Liver (tissue), 9 donors: ENCODE measurements around the gene UTP25. TPM values are rescaled to one million over a fixed set of nuclear protein-coding genes. Genes with fewer than 3 reads are reported as not detected.

Experiments used
- DNase-seq: peaks from one replicate; pipeline ENCODE4 v3.0.0-alpha.2; 2017; ENCODE audit warnings: low spot score
- H3K27ac ChIP-seq, 2 donors: one replicate each; pipeline ENCODE4 v1.7.0; 2013; ENCODE audit warnings: inconsistent platforms in 2 of 2, low read length in 2 of 2, control low read depth in 1 of 2, low read depth in 1 of 2, mild to moderate bottlenecking in 1 of 2
- H3K27me3 ChIP-seq, 4 donors: one replicate each; pipeline versions ENCODE4 v1.6.1 to v1.7.0; 2013; ENCODE audit warnings: low read length in 3 of 4, inconsistent platforms in 1 of 4, mild to moderate bottlenecking in 1 of 4, moderate library complexity in 1 of 4; ENCODE audit not compliant: control insufficient read depth in 4 of 4, insufficient read depth in 4 of 4
- H3K36me3 ChIP-seq, 4 donors: one replicate each; pipeline versions ENCODE4 v1.6.1 to v1.7.0; 2013; ENCODE audit warnings: low read length in 3 of 4, mild to moderate bottlenecking in 3 of 4, low read depth in 1 of 4, moderate library complexity in 1 of 4; ENCODE audit not compliant: control insufficient read depth in 4 of 4, insufficient read depth in 3 of 4
- H3K4me1 ChIP-seq, 4 donors: one replicate each; pipeline versions ENCODE4 v1.6.1 to v1.7.0; 2013; ENCODE audit warnings: low read length in 3 of 4, mild to moderate bottlenecking in 3 of 4, moderate library complexity in 1 of 4; ENCODE audit not compliant: control insufficient read depth in 4 of 4, insufficient read depth in 4 of 4
- H3K4me3 ChIP-seq, 3 donors: one replicate each; pipeline versions ENCODE4 v1.6.1 to v1.7.0; 2013; ENCODE audit warnings: low read length in 3 of 3, control low read depth in 1 of 3, low read depth in 1 of 3, mild to moderate bottlenecking in 1 of 3
- H3K9ac ChIP-seq, 2 donors: one replicate each; pipeline ENCODE4 v1.7.0; 2013; ENCODE audit warnings: low read length in 2 of 2, mild to moderate bottlenecking in 2 of 2, moderate library complexity in 2 of 2, control low read depth in 1 of 2, low read depth in 1 of 2
- H3K9me3 ChIP-seq, 4 donors: one replicate each; pipeline versions ENCODE4 v1.6.1 to v1.7.0; 2013; ENCODE audit warnings: low read length in 3 of 4; ENCODE audit not compliant: control insufficient read depth in 4 of 4
- ATF3 ChIP-seq: IDR thresholded peaks from 2 replicates; pipeline ENCODE4 v1.6.1; 2016; ENCODE audit warnings: antibody characterized with exemption
- CTCF ChIP-seq: fragments of 150-350 bp; IDR thresholded peaks from 2 replicates; pipeline ENCODE4 v1.5.1; 2017; ENCODE audit warnings: improper control_type of control experiment, low read depth, low read length; ENCODE audit not compliant: missing input control
- EGR1 ChIP-seq, 2 donors: IDR thresholded peaks; 2 replicates each; pipeline ENCODE4 v1.6.1; 2016 to 2018; ENCODE audit warnings: antibody characterized with exemption in 2 of 2, low read depth in 2 of 2
- FOXA1 ChIP-seq: IDR thresholded peaks from 2 replicates; pipeline ENCODE4 v1.6.1; 2016; ENCODE audit warnings: antibody characterized with exemption
- FOXA2 ChIP-seq: IDR thresholded peaks from 2 replicates; pipeline ENCODE4 v1.6.1; 2016; ENCODE audit warnings: antibody characterized with exemption
- GABPA ChIP-seq, 2 donors: IDR thresholded peaks in 1 of 2; conservative IDR thresholded peaks in 1 of 2; 2 replicates each; pipeline ENCODE4 v1.6.1; 2016; ENCODE audit warnings: antibody characterized with exemption in 2 of 2, mild to moderate bottlenecking in 1 of 2, moderate library complexity in 1 of 2
- HNF4A ChIP-seq, 2 donors: conservative IDR thresholded peaks; 2 replicates each; pipeline ENCODE4 v1.6.1; 2016; ENCODE audit warnings: antibody characterized with exemption in 2 of 2, mild to moderate bottlenecking in 2 of 2
- HNF4G ChIP-seq: IDR thresholded peaks from 2 replicates; pipeline ENCODE4 v1.6.1; 2016; ENCODE audit warnings: antibody characterized with exemption
- JUND ChIP-seq, 2 donors: IDR thresholded peaks; 2 replicates each; pipeline ENCODE4 v1.6.1; 2016; ENCODE audit warnings: antibody characterized with exemption in 2 of 2
- MAX ChIP-seq: IDR thresholded peaks from 2 replicates; pipeline ENCODE4 v1.6.1; 2016; ENCODE audit warnings: antibody characterized with exemption
- RAD21 ChIP-seq, 2 donors: IDR thresholded peaks; 2 replicates each; pipeline ENCODE4 v1.6.1; 2016; ENCODE audit warnings: antibody characterized with exemption in 2 of 2, mild to moderate bottlenecking in 2 of 2
- REST ChIP-seq: IDR thresholded peaks from 2 replicates; pipeline ENCODE4 v1.6.1; 2016; ENCODE audit warnings: antibody characterized with exemption, mild to moderate bottlenecking
- RXRA ChIP-seq, 2 donors: IDR thresholded peaks; 2 replicates each; pipeline ENCODE4 v1.6.1; 2017 to 2018; ENCODE audit warnings: antibody characterized with exemption in 2 of 2, mild to moderate bottlenecking in 1 of 2
- SP1 ChIP-seq: IDR thresholded peaks from 2 replicates; pipeline ENCODE4 v1.6.1; 2018; ENCODE audit warnings: antibody characterized with exemption, mild to moderate bottlenecking
- TAF1 ChIP-seq: conservative IDR thresholded peaks from 2 replicates; pipeline ENCODE4 v1.6.1; 2016; ENCODE audit warnings: antibody characterized with exemption, mild to moderate bottlenecking
- YY1 ChIP-seq: IDR thresholded peaks from 2 replicates; pipeline ENCODE4 v1.6.1; 2016; ENCODE audit warnings: antibody characterized with exemption, mild to moderate bottlenecking
- ZBTB33 ChIP-seq: IDR thresholded peaks from 2 replicates; pipeline ENCODE4 v1.6.1; 2016; ENCODE audit warnings: antibody characterized with exemption
- WGBS: extraction: QIAGEN DNeasy Blood & Tissue Kit; methylation state at CpG from one replicate; pipeline ENCODE4 v1.1.7; 2013; 5-methylcytosine and 5-hydroxymethylcytosine counted together
- polyA plus RNA-seq, 2 donors: library from polyadenylated mRNA; stranded (reverse) in 1 of 2; unstranded in 1 of 2; fragments of 200-250 nt in 1 of 2; fragments of >200 nt in 1 of 2; fragmentation: Nextera tagmentation in 1 of 2; extraction: Ambion mirVana in 1 of 2; gene quantifications; one replicate each; pipeline versions ENCODE4 v1.2.1 to v1.2.3, GENCODE V29; 2013 to 2015
- total RNA-seq, 2 donors: library from RNA; depleted of rRNA; stranded (reverse); fragments of >200 nt; gene quantifications; one replicate each; pipeline ENCODE4 v1.2.3, GENCODE V29; 2014
- donor health status: healthy.
- donor health status: healthy.
- donor health status: healthy.
- donor health status: healthy.
- donor health status: healthy.

Gene UTP25
- total and polyA plus RNA-seq, 4 donors = 2.4 to 7.7 (median 3.0) TPM

GRCh38 chr1:209844695-209845407, 17.1 kb downstream of the UTP25 start:
- no peaks in the 10 kb centered on the region for H3K9me3 ChIP-seq
- DNase-seq = no peak
- no peak overlapping the region for H3K27ac ChIP-seq
- H3K27me3 ChIP-seq = no peaks in the 10 kb centered on the region
- no peak overlapping the region for H3K9ac ChIP-seq
- TF ChIP-seq HNF4G (no peak), TAF1 (no peak), YY1 (no peak), FOXA2 (no peak), SP1 (no peak), RAD21 (IDR thresholded peaks at IDR 0.05) (no peak), FOXA1 (no peak)
- peaks cover 8 to 56% (median 43%) of the 10 kb centered on the region in 4 donors for H3K36me3 ChIP-seq
- WGBS = 74% methylated on average over 6 of the region's 6 CpGs
- H3K4me3 ChIP-seq = no peak overlapping the region
- peaks cover 0 to 6% (median 0%) of the 10 kb centered on the region in 4 donors for H3K4me1 ChIP-seq

- DNase-seq = no peak
- H3K9ac ChIP-seq = no peak overlapping the region
- peaks cover 8 to 56% (median 41%) of the 10 kb centered on the region in 4 donors for H3K36me3 ChIP-seq
- TF ChIP-seq FOXA1 (no peak), ZBTB33 (no peak), MAX (no peak), YY1 (no peak)
- peaks cover 0 to 4% (median 0%) of the 10 kb centered on the region in 4 donors for H3K4me1 ChIP-seq
- no peak overlapping the region for H3K4me3 ChIP-seq
- H3K27me3 ChIP-seq = no peaks in the 10 kb centered on the region
- no peaks in the 10 kb centered on the region for H3K9me3 ChIP-seq
- whole genome bisulfite sequencing = 66% methylated on average over 1 of the region's 1 CpG
- H3K27ac ChIP-seq = no peak overlapping the region
Measured at GRCh38 chr1:209845408-209845725, 17.6 kb downstream of the UTP25 start.

GRCh38 chr1:209849388-209849787, 21.6 kb downstream of the UTP25 start:
- peaks cover 5 to 54% (median 28%) of the 10 kb centered on the region in 4 donors for H3K36me3 ChIP-seq
- peaks cover 0 to 4% (median 0%) of the 10 kb centered on the region in 4 donors for H3K4me1 ChIP-seq
- 92% methylated on average over 5 of the region's 5 CpGs for WGBS
- H3K9me3 ChIP-seq = no peaks in the 10 kb centered on the region
- no peak overlapping the region for H3K27ac ChIP-seq
- no peak overlapping the region for H3K4me3 ChIP-seq
- TF ChIP-seq JUND (IDR thresholded peaks at IDR 0.05) (no peak), HNF4A (conservative IDR thresholded peaks at IDR 0.05) (no peak), GABPA (IDR thresholded peaks at IDR 0.05 in 1 of 2, conservative IDR thresholded peaks at IDR 0.05 in 1 of 2) (no peak), YY1 (no peak), SP1 (no peak), EGR1 (IDR thresholded peaks at IDR 0.05; ENCODE audit: low read depth in 2 of 2) (no peak), HNF4G (no peak), ATF3 (no peak), FOXA2 (no peak), CTCF (no peak), RXRA (IDR thresholded peaks at IDR 0.05) (no peak), REST (no peak)
- no peak for DNase-seq
- H3K9ac ChIP-seq = no peak overlapping the region
- no peaks in the 10 kb centered on the region for H3K27me3 ChIP-seq
